GM19238 (cell line): Measurements from ENCODE around the gene PADI4.

Source experiments
- DNase-seq: peaks from one replicate; pipeline ENCODE4 v3.0.0; 2011; ENCODE audit warnings: low spot score; ENCODE audit not compliant: insufficient read length

PADI4 gene, protein sequence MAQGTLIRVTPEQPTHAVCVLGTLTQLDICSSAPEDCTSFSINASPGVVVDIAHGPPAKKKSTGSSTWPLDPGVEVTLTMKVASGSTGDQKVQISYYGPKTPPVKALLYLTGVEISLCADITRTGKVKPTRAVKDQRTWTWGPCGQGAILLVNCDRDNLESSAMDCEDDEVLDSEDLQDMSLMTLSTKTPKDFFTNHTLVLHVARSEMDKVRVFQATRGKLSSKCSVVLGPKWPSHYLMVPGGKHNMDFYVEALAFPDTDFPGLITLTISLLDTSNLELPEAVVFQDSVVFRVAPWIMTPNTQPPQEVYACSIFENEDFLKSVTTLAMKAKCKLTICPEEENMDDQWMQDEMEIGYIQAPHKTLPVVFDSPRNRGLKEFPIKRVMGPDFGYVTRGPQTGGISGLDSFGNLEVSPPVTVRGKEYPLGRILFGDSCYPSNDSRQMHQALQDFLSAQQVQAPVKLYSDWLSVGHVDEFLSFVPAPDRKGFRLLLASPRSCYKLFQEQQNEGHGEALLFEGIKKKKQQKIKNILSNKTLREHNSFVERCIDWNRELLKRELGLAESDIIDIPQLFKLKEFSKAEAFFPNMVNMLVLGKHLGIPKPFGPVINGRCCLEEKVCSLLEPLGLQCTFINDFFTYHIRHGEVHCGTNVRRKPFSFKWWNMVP

DNA sequence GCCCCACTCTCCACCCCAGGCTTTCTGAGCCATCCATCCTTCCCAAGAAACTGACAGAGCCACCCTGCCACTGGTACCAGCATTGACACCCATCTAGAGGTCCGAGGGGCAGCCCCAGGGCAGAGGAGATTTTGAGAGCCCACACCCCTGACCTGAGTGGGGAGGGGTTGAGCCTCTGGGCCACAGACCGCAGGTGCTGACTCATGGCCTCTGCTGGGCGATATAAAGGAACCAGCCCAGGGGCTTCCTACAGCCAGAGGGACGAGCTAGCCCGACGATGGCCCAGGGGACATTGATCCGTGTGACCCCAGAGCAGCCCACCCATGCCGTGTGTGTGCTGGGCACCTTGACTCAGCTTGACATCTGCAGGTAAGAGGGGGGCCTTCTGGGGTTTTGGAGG is at the start of gene PADI4:
TSS of gene PADI4 (plus strand) at position 252 of the 400 bp plus-strand sequence. CDS start at position 278, 26 bp downstream.
- no peak for DNase-seq

DNA sequence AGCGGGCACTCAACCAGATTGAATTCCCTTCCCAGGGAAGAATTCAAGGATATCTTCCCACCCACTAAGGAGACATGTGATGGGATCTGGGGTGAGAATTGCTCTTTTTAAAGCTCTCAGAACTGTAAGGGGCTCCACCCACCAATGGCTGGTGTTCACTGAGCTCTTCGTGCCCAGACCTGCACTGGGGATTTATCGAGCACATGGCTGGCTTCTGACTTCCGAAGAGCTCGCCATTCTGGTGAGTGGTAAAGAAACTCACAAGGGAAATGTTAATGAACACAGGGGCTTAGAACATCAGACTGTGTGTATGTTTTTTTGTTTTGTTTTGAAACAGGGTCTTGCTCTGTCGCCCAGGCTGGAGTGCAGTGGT is 49.3 kb upstream of the PADI4 start:
- no peak for DNase-seq

DNA sequence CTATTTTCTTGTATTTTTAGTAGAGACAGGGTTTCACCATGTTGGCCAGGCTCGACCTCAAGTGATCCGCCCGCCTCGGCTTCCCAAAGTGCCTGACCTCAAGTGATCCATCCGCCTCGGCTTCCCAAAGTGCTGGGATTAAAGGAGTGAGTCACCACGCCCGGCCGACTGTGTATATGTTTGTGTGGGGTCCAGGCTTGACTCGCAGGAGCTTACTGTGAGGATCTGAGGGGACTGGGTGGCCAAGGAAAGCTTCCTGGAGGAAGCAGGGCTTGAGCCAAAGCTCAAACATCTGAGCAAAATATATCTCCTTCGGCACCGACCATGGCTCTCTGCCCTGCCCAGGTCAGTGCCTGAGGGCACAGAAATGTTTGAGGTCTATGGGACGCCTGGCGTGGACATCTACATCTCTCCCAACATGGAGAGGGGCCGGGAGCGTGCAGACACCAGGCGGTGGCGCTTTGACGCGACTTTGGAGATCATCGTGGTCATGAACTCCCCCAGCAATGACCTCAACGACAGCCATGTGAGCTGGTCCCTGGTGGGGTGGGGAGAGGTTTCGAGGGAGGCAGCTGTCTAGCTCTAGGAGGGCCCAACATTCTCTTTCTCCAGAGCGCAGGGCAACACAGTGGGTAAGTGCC is 48.6 kb upstream of the PADI4 start:
- DNase-seq, result no peak

DNA sequence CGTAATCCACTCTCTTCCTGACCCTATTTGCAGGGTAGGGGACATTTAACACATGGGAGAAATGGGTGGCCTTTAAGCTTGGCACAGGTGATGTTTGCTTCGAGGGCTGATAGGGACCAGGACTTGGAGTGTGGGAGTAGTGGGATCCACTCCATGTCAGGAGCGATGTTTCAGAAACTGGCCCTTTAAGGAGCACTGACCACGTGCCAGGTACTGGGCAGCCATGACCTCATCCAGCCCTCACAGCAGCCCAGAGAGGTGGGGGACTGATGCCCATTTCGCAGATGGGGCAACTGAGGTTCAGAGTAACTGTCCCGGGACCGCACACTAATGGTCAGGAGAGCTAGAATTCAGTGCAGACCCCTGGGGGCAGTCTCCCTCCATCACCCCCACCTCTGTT is 47.7 kb upstream of the PADI4 start:
- DNase-seq, result no peak

DNA sequence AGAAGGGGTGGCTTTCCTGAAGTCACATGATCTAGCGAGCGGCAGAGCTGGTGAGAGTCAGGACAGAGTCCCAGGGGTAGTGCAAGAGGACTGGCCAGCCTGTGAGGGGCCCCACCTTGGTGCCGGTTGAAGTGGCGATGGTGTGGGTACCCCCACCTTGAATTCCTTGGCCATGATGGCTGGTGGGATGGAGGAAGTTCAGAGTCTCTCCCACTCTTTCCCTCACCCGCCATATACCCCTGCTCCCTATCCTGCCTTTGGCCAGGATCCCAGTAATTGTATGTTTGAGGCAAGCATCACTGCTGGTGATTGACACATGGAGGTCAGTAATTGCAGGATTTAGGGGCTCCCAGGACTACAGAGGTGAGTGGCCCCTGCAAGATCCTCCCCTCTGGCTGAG is 47.3 kb upstream of the PADI4 start:
- no peak for DNase-seq

DNA sequence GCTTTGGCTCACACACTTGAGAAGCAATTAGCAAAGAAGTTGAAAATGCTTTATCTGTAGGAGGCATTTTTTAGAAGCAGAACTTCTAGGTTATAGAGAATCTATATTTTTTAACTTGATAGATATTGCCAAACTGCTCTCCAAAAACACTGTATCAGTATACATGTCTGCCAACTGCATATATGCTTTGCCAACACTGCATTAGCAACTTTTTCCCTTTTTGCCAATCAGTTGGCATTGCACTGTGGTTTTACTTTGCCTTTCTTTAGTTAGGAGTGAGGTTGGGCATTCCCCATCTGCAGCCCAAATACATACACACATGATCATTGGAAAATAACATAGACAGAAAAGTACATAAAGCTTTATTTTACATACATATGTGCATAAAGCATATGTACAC is 44.1 kb upstream of the PADI4 start:
- DNase-seq, result no peak

DNA sequence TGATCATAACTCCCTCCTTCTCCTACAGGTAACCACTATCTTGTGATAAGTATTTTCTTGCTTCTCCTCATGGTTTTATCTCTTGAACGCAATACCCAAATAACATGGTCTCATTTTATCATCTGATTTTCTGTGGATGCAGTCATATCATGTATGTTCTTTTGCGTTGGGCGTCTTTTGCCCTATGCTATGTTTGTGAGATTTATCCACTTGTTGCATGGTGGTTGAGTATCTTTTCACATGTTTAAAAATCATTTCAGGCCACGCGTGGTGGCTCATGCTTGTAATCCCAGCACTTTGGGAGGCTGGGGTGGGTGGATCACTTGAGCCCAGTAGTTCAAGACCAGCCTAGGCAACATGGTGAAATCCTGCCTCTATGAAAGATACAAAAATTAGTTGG is 43.5 kb upstream of the PADI4 start:
- no peak for DNase-seq

DNA sequence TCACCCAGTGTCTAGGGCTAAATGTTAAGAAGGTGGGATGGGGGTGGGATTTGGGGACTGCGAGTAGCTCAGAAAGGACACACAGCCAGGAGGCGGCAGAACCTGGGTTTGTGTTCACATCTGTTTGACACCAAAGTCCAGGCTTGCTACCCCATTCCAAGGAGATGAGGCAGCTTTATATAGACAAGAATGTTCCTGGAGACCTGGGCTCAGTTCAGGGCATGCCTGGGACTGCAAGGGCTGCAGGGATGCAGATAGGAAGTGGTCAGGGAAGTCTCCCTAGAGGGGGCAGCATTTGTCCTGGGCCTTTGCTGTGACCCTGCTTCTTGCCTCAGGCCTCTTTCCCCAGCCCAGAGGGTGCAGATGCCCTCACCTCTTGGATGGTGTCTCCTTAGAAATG is 42.8 kb upstream of the PADI4 start:
- no peak for DNase-seq

DNA sequence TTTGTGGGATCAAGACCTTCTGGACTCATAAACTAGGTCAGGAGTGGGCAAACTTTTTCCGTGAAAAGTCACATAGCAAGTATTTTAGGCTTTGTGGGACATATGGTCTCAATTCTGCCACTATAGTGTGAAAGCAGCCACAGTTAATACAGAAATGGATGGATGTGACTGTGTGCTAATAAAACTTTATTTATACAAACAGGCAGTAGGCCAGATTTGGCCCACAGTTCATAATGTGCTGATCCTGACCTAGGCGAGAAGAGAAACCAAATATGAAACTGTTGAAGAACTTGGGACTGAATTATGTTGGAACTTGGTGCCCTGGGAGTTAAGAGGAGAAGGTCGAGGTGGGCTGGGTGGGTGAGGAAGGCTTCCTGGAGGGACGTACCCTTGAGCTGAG is 42.0 kb upstream of the PADI4 start:
- no peak for DNase-seq

DNA sequence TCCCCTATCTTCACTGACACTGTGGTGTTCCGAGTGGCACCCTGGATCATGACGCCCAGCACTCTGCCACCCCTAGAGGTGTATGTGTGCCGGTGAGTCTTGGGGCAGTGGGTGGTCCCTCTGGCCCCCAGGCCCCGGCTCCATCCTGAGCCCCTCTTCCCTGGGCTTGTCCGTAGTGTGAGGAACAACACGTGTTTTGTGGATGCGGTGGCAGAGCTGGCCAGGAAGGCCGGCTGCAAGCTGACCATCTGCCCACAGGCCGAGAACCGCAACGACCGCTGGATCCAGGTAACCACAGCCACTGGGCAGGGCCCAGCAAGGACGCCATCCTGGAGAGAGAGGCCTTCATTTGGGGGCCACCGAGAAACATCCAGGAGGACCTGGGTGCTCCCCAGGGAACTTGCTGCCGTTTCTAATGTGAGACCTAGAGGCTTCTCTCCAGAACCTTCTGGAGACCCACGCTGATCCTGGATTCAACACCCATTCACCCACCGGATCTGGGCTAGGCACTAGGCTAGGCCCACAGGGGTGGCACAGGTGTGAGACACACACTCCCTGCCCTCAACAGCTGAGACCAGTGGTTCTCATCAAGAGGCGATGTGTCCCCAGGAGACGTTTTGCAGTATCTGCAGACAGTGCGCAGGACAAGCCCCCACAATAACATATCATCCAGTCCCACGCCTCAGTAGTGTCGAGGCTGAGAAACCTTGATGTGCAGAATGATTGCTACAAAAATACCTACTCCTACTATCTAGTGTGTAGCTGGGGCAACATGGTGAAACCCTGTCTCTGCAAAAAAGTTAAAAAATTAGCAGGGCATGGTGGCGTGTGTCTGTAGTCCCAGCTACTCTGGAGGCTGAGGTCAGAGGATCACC is 36.9 kb upstream of the PADI4 start:
- no peak for DNase-seq

DNA sequence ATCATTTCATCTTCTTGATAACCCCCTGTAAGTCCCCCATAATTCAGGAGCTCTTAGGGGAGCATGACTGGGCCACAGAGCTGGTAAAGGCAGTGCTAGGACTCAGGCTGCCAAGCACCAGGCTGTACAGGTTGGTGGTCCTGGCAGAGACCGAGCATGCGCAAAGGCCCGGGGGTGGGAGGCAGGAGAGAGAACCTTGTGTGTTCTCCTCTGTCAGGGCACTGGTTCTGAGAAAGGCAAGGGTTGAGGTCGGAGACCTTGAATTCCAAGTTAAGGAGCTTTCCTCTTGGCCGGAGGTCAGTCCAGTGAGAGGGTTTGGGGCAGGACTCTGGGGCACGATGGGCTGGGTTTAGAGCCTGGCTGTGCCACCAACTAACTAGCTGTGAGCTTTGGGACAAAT is 35.9 kb upstream of the PADI4 start:
- DNase-seq, result no peak

DNA sequence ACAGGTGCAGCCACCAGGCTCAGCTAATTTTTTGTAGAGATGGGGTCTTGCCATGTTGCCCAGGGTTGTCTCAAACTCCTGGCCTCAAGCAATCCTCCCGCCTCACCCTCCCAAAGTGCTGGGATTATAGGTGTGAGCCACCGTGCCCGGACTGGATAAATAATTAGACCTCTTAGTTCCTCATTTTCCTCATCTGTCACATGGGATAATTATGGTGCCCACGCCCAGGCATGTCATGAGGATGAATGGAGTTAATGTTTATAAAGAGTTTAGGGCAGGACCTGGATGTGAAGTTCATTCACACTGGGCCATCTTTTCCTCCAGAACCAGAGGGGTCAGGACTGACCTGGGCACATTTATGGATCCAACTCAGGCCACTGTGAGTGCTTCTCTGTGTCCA is 35.4 kb upstream of the PADI4 start:
- DNase-seq, result no peak

DNA sequence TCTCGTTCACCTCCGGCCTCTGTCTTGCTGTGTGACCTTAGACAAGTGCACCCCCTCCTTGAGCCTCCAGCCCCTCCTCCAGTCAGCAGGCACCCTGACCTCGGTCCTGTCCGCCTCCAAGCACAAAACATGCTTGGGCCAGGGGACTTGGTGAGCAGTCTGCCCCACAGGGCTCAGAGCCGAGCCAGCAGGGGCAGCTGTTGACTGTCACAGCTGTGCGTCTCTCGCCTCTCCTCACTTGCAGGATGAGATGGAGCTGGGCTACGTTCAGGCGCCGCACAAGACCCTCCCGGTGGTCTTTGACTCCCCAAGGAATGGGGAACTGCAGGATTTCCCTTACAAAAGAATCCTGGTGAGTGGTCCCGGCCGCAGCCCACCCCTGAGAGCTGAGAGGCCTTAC is 34.9 kb upstream of the PADI4 start:
- DNase-seq, result no peak

DNA sequence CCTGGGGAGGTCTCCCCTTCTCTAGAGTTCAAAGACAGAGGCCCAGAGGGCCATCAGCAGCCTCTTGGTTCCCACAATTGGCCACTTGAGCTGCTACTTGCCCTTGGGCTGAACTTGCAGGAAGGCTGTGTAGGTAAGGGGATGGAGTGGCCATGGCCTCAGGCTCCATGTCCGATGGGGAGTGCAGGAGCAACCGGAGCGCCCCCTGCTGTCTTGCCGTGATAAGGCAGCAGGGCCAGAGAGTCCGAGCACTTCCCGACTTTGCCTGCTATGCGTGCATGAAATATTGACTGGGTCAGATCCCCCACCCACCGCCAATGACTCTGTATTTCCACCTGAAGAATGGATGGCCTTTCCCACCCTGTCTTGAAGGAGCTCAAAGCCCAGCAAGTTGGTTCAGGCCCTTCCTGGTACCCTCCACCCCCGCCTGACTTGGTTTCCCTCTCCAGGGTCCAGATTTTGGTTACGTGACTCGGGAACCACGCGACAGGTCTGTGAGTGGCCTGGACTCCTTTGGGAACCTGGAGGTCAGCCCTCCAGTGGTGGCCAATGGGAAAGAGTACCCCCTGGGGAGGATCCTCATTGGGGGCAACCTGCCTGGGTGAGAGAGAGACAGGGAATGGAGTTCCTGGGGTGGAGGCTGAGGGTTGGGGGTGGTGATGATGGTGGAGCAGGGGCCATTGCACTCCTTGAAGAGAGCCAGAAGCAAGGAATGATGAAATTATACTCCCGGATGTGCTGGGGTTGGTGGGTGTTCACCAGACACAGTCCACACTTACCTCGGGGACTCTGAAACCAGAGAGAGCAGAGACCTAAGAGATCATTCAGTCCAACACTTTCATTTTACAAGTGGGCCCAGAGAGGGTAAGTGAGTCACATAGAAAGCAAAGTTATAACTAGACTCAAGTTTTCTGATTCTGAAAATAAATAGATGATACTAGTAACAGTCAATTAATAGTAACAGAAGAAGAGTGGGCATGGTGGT is 33.5 kb upstream of the PADI4 start:
- DNase-seq, result peak; percentile 45

DNA sequence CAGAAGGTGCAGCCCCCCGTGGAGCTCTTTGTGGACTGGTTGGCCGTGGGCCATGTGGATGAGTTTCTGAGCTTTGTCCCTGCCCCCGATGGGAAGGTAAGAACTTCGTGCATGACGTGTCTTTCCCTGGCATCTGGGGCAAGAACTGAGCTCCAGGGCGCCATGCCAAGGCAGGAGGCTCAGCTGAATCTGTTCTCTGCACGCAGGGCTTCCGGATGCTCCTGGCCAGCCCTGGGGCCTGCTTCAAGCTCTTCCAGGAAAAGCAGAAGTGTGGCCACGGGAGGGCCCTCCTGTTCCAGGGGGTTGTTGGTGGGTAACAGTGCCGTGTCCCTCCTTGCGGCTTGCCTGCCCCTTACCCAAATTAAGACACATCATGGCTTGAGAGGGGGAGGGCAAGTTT is 31.4 kb upstream of the PADI4 start:
- no peak for DNase-seq

DNA sequence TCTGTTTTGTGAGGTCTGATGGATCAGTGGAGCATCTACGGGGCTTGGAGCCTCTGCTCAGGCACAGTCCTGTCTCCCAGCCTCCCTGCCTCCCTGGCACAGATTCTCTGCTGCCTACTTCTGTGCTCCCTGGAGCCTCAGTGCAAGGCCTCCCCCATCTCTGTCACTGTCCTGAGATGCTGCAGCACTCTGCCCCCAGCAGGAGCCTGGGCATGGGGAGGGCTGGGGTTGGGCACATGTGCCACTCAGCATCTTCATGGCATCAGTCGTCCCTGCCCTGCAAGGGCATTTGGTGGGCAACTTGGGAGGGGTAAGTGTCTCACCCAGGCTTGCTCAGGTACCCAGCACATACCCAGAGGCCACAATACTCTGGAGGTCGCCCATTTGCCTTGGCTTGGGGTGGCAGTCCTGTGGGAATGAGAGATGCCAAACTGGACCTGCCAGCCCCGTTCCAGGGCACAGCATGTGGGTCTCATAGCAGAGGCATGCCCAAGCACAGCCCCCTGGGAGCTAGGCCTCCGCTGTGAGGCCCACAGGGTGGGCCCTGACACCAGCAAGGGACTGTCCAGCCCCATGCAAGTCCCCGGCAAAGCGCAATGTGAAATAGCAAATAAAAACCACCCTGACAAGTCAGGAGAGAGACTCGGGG is 30.4 kb upstream of the PADI4 start:
- DNase-seq, result no peak

DNA sequence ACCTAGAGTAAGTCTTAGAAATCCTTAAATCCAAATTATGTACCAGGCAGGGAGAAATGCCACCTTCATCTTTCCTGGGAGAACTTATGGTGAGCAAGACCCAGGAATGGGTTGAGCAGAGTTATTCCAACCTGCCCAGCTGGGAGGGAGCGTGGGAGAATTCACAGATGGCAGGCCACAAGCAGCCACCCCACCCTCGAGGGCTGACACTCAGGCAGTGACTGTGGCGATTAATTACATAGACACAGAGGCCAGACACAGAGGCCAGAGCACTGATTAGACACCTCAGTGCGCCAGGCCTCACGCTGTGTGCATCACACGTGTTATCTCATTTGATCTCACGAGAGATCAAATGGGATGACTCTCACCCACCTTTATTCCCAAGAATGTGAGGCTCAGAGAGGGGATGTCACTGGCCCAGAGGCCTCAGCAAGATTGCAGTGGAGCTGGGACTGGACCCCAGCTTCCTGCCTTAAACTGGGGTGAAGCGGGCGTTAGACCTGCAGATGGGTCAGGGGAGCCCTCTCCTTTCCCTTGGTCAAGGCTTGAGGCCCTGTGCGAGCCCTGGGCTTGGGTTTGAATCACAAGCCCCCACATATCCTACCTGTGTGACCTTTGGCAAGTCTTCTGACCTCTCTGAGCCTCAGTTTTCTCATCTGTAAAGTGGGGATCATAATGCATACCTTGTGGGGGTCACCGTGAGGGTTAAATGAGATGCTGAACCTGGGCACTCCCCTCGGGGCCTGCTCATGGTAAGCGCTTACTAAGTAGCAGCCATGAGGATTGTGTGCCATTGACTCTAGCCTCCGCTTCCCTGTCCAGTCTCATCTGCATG is 28.8 kb upstream of the PADI4 start:
- no peak for DNase-seq

DNA sequence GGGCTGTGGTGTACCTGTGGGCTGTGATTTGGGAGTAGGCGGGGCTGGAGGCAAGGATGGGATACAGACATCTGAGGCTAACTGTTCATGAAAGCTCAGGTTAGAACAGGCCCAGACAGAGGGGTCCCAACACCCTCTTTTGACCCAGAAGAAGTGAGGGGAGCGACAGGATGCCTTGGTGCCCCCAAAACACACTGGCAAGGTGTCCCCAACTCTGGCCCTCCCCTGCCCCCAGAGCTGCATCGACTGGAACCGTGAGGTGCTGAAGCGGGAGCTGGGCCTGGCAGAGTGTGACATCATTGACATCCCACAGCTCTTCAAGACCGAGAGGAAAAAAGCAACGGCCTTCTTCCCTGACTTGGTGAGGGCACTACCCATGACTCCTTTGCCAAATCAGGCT is 27.6 kb upstream of the PADI4 start:
- DNase-seq, result no peak

DNA sequence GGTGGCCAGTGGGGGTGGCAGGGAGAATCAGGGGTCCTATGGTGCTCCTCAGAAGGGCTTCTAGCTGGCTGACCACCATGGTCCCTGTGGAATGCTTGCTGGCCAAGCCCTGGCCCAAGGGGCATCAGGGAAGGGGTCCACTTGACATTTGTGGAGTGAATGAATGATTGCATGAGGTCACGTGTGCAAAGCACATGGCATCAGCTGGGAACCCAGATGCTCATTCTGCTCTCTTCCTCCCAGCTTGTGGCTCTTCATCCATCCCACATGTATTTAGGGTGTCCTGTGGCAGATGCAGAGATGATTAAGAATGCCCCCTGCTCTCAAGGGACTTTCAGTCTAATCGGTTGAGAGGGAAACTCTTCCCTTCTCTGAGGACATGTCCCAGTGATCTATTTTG is 27.1 kb upstream of the PADI4 start:
- DNase-seq, result no peak
